ENCODE data around the gene MKNK2. TPM values are rescaled to one million over a fixed set of nuclear protein-coding genes. Genes with fewer than 3 reads are reported as not detected.

Gene MKNK2
- total and polyA plus RNA-seq, 3 donors from 2014 or later: 76.5 to 103 (median 93.0) TPM

DNA sequence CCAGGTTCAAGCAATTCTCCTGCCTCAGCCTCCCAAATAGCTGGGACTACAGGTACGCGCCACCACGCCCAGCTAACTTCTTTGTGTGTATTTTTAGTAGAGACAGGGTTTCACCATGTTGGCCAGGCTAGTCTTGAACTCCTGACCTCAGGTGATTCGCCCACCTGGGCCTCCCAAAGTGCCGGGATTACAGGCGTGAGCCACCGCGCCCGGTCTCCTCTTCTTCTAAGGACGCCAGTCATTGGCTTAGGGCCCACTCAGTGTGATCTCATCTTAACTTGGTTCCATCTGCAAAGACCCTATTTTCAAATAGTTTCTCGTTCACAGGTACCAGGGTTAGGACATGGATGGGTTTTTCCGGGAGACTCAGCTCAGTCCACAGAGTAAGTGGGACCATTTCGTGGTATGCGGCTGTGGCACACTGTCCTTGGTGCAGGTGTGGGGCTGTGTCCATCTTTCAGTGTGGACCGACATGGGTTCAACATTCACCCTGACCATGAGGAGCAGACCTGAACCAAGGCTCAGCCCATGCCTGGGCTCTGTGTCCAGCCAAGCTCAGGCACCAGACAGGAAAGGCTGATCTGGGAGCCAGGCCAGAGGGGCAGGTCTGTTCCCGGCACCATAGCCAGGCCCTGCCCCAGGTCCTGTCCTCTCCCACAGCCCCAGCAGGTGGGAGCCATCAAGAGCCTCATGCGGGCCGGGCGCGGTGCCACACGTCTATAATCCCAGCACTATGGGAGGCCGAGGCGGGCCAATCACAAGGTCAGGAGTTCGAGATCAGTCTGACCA, 2.8 kb upstream of the MKNK2 start:
- Histone ChIP-seq H3K36me3 (ENCODE audit: low read depth, missing control alignments) (no peaks in the 10 kb centered on the region), H3K9me3 (no peaks in the 10 kb centered on the region), H3K27ac (peak overlapping the region; percentile 19 to 71), H3K27me3 (no peaks in the 10 kb centered on the region), H3K4me3 (no peak overlapping the region), H3K4me1 (peaks cover 34% of the 10 kb centered on the region)
- 61 to 80% methylated on average over 13 to 24 of the region's 24 CpGs for WGBS, 2 donors
- TF ChIP-seq, protein P1, sequence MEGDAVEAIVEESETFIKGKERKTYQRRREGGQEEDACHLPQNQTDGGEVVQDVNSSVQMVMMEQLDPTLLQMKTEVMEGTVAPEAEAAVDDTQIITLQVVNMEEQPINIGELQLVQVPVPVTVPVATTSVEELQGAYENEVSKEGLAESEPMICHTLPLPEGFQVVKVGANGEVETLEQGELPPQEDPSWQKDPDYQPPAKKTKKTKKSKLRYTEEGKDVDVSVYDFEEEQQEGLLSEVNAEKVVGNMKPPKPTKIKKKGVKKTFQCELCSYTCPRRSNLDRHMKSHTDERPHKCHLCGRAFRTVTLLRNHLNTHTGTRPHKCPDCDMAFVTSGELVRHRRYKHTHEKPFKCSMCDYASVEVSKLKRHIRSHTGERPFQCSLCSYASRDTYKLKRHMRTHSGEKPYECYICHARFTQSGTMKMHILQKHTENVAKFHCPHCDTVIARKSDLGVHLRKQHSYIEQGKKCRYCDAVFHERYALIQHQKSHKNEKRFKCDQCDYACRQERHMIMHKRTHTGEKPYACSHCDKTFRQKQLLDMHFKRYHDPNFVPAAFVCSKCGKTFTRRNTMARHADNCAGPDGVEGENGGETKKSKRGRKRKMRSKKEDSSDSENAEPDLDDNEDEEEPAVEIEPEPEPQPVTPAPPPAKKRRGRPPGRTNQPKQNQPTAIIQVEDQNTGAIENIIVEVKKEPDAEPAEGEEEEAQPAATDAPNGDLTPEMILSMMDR (IDR thresholded peaks at IDR 0.05): no peak
- no peak for TF ChIP-seq POLR2A (IDR thresholded peaks at IDR 0.05)
- intact Hi-C loops (cut with DNase I; ENCODE audit: low total_unique reads): no loop called here
- DNase-seq: peak; percentile 88

- TF ChIP-seq, protein P1 (IDR thresholded peaks at IDR 0.05): no peak
- TF ChIP-seq POLR2A (IDR thresholded peaks at IDR 0.05): no peak
- WGBS, 2 donors: 55 to 70% methylated on average over 14 to 18 of the region's 18 CpGs
- H3K36me3 ChIP-seq (ENCODE audit: low read depth, missing control alignments): no peaks in the 10 kb centered on the region
- H3K4me1 ChIP-seq: peaks cover 49% of the 10 kb centered on the region
- H3K27ac ChIP-seq: peak overlapping the region; percentile 92 to 98
- H3K4me3 ChIP-seq: peak overlapping the region in 1 of 2 donors; percentile 37
- no peak for DNase-seq
- no peaks in the 10 kb centered on the region for H3K9me3 ChIP-seq
- intact Hi-C loops (cut with DNase I; ENCODE audit: low total_unique reads): no loop called here
- no peaks in the 10 kb centered on the region for H3K27me3 ChIP-seq
Measured at GRCh38 chr19:2051773-2052704, 995 bp upstream of the MKNK2 start.

DNA sequence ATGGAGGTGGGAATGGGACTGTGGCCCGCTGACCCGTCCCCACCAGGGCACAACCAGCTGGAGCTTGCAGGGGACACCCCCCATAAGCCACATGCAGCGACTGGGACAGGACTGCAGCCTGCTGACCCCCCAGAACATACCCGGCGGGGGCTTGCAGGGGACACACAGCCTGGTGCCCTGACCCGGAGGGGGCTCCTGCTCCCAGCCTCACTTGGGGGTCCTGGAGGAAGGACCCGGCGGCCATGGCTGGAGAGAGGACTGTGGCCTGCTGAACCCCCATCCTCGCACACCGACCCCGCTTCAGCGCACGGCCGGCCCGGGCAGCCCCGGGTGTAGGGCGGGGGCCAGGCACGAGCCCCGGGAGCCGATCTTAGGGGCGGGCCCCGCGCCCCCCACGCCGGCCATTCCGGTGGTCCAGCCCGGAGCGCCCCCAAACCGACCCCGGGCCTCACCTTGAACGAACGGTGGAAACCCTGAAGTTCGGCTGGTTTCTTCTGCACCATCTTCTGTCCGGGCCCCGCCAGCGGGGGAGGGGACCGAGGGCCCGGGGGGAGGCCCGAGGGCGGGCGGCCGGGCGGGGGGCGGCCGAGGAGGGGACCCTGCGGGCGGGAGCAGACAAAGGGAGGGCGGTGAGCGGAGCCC, 574 bp downstream of the MKNK2 start:
- DNase-seq: no peak
- 0 to 1% methylated on average over 2 to 29 of the region's 49 CpGs for WGBS, 2 donors
- H3K4me1 ChIP-seq: peaks cover 46% of the 10 kb centered on the region

DNA sequence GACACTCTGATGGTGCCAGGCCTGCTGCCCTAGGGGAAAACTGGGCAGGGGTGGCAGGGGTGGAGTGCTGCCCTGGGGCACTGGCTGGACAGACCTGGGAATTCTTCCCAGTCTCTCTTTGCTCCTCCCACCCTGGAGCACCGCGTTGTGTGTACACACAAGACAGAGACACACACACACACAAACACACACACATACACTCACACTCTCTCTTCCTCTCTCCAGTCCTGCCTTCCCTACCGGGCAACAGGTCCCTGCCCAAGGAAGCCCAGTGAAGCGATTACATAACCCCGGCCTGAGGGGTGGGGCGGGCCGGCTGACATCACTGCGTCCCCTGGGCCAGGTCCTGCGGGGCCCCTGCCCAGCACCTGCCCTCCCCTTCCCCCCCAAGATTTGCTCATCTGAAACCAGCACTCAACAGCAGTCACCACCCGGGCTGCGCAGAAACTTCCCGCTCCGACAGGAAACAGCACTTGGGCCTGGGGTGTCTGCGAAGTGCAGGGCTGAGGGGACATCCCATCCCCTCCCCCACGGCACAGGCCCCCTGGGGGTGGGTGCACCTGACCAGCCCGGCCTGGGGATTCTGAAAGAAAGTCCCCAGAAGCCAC, 1.2 kb downstream of the MKNK2 start:
- H3K4me1 ChIP-seq: peaks cover 48% of the 10 kb centered on the region
- intact Hi-C loops (cut with DNase I; ENCODE audit: low total_unique reads): no loop called here

More for the DNA sequence above, 574 bp downstream of the MKNK2 start:
- Histone ChIP-seq H3K36me3 (ENCODE audit: low read depth, missing control alignments) (no peaks in the 10 kb centered on the region), H3K9me3 (no peaks in the 10 kb centered on the region), H3K27me3 (no peaks in the 10 kb centered on the region), H3K4me3 (peak overlapping the region; percentile 86 to 91), H3K27ac (peak overlapping the region; percentile 80 to 98)
- TF ChIP-seq, protein P1 (IDR thresholded peaks at IDR 0.05): no peak
- TF ChIP-seq POLR2A (IDR thresholded peaks at IDR 0.05): no peak
- intact Hi-C loops (cut with DNase I; ENCODE audit: low total_unique reads): no loop called here

More for the DNA sequence above, 1.2 kb downstream of the MKNK2 start:
- Histone ChIP-seq H3K4me3 (peak overlapping the region; percentile 86 to 91), H3K27me3 (no peaks in the 10 kb centered on the region), H3K36me3 (ENCODE audit: low read depth, missing control alignments) (no peaks in the 10 kb centered on the region), H3K27ac (peak overlapping the region; percentile 80 to 98), H3K9me3 (no peaks in the 10 kb centered on the region)
- WGBS, 2 donors: 8 to 25% methylated on average over 2 to 16 of the region's 16 CpGs
- peak; percentile 67 for DNase-seq
- no peak for TF ChIP-seq POLR2A (IDR thresholded peaks at IDR 0.05)
- TF ChIP-seq, protein P1 (IDR thresholded peaks at IDR 0.05): no peak
